Heart right ventricle (tissue), 16 donors: ENCODE results near the gene MAP4K1. TPM values are rescaled to one million over a fixed set of nuclear protein-coding genes. Genes with fewer than 3 reads are reported as not detected.
"Not testable (repeated sequence)": the region's sequence is repeated elsewhere in the genome, so short reads cannot be mapped to it uniquely, and the experiment has no call there.

Source experiments
- ATAC-seq, 8 donors: fragments of 200-7000 bp; cut with Tn5 transposase; one replicate each; pipeline ENCODE4 v1.9.1; 2020; ENCODE audit warnings: mild to moderate bottlenecking in 8 of 8, moderate library complexity in 8 of 8, moderate number of reproducible peaks in 1 of 8
- DNase-seq, 2 donors: peaks; one replicate each; pipeline ENCODE4 v3.0.0-alpha.2; 2020
- H3K27ac ChIP-seq, 10 donors: fragments of 200-600 bp; sonication (generic) in 2 of 10; one replicate each; pipeline versions ENCODE4 v1.5.0 to v1.8.0; 2020 to 2022; ENCODE audit warnings: mild to moderate bottlenecking in 3 of 10
- H3K27me3 ChIP-seq, 7 donors: fragments of 200-600 bp; one replicate each; pipeline ENCODE4 v1.8.0; 2021 to 2022; ENCODE audit warnings: mild to moderate bottlenecking in 2 of 7
- H3K36me3 ChIP-seq, 9 donors: fragments of 200-600 bp; sonication (generic) in 1 of 9; one replicate each; pipeline versions ENCODE4 v1.5.0 to v1.8.0; 2020 to 2022; ENCODE audit warnings: mild to moderate bottlenecking in 2 of 9
- H3K4me1 ChIP-seq, 9 donors: fragments of 200-600 bp; sonication (generic) in 1 of 9; one replicate each; pipeline versions ENCODE4 v1.5.0 to v1.8.0; 2020 to 2022; ENCODE audit warnings: mild to moderate bottlenecking in 4 of 9
- H3K4me3 ChIP-seq, 10 donors: fragments of 200-600 bp; sonication (generic) in 2 of 10; one replicate each; pipeline versions ENCODE4 v1.5.0 to v1.8.0; 2020 to 2022; ENCODE audit warnings: mild to moderate bottlenecking in 7 of 10, moderate library complexity in 2 of 10
- H3K9me3 ChIP-seq, 11 donors: fragments of 200-600 bp in 10 of 11; sonication (generic) in 2 of 11; one replicate each; pipeline versions ENCODE4 v1.5.0 to v1.8.0; 2013 to 2022; ENCODE audit warnings: mild to moderate bottlenecking in 2 of 11, control low read depth in 1 of 11, moderate library complexity in 1 of 11
- WGBS, 2 donors: extraction: QIAGEN DNeasy Blood & Tissue Kit; methylation state at CpG; one replicate each; pipeline ENCODE4 v1.1.7; 2013; ENCODE audit warnings: inconsistent platforms in 1 of 2; 5-methylcytosine and 5-hydroxymethylcytosine counted together
- intact Hi-C, 10 donors: fragments of 100-400 bp; cut with DNase I; formaldehyde crosslinking; loops; one replicate each; pipeline versions ENCODE4 v1.11.1 to v1.14.2; 2022
- polyA plus RNA-seq, 2 donors: library from polyadenylated mRNA; stranded (reverse); fragments of 200-250 nt; gene quantifications; one replicate each; pipeline ENCODE4 v1.2.3, GENCODE V29; 2013
- total RNA-seq, 10 donors: library from RNA; stranded (reverse); fragmentation: NEBNext Ultra II Directional in 3 of 10; extraction: Animal tissue kit (Norgen Biotek cat#: 25700) in 3 of 10; gene quantifications; one replicate each; pipeline versions ENCODE4 v1.2.1 to v1.2.4, GENCODE V29; 2021 to 2023
- TF ChIP-seq, protein P1 (sequence below), 9 donors: fragments of 200-600 bp; sonication (generic) in 2 of 9; IDR thresholded peaks; one replicate each; pipeline versions ENCODE4 v1.5.0 to v1.8.0; 2021 to 2022; ENCODE audit warnings: antibody characterized with exemption in 9 of 9, mild to moderate bottlenecking in 5 of 9, moderate library complexity in 1 of 9
- donor health status: Arrhythmogenic right ventricular cardiomyopathy.
- donor health status: ischemic (EF 13 %, LVEDD 7.1; RV severe dilation, severe dysfunction).
- donor health status: healthy with polysubstance abuse.
- donor health status: DM: no; HTN: yes; CAD: no.
- donor health status: DM: no; HTN: no; CAD: no.
- donor health status: ischemic (EF 25% LVEDD 6.9; RV normal size, moderate dysfunction).
- donor health status: ischemic (EF 25% LVEDD 5.7; RV mildly dilated, moderate dysfunction).
- donor health status: healthy.
- donor health status: DM: yes; HTN: yes; CAD: no.
- donor health status: Ischemic cardiomyopathy.
- donor health status: ischemic (EF 35%, LVEDD 5.7; RV mildly dilated, moderate dysfunction).
- donor health status: nonischemic (EF 11% LVEDD 7.7; RV severe dilation, severe dysfunction).
- donor health status: DM: yes; HTN: yes; CAD: no.
- donor health status: PGD.
- donor health status: ischemic (EF 29% LVEDD 5.4; RV normal size, mild dysfunction).
- donor health status: nonischemic (EF 23%, LVEDD 6.1; RV moderate dilation, normal function).

Gene MAP4K1
- total and polyA plus RNA-seq, 12 donors, result 0.52 to 9.1 (median 1.5) TPM

DNA sequence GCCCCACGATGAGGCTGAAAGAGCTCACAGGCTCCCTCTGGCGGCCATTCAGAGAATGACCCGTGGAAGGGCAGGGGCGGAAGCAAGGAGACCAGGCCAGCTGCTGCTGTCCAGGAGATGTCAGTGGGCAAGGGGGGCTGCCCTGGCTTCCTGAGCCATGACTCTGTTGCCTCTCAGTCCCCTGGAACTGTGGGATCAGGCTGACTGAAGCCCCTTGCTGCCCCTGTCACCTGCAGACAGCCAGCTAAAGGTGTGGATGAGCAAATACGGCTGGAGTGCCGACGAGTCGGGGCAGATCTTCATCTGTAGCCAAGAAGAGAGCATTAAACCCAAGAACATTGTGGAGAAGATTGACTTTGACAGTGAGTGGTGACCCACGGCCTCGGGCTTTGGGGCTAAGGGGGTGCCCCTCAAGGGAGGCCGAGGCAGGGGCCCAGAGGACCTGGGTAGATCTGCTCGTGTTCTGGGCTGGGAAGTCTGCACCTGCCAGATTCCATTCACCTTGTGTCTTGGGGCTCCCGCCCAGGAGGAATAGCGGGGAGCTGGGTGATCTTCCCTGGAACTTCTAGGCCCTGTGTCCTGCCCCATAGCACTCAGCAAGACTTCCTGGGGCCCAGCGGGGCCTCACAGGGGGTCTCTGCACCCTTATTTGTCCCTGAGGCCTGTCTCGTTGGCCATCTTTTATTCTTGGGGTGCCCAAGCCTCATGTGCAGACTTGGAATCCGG lies 17.2 kb upstream of the MAP4K1 start:
- H3K27ac ChIP-seq, result peak overlapping the region in 8 of 10 donors; percentile 5 to 89 (median 58)

DNA sequence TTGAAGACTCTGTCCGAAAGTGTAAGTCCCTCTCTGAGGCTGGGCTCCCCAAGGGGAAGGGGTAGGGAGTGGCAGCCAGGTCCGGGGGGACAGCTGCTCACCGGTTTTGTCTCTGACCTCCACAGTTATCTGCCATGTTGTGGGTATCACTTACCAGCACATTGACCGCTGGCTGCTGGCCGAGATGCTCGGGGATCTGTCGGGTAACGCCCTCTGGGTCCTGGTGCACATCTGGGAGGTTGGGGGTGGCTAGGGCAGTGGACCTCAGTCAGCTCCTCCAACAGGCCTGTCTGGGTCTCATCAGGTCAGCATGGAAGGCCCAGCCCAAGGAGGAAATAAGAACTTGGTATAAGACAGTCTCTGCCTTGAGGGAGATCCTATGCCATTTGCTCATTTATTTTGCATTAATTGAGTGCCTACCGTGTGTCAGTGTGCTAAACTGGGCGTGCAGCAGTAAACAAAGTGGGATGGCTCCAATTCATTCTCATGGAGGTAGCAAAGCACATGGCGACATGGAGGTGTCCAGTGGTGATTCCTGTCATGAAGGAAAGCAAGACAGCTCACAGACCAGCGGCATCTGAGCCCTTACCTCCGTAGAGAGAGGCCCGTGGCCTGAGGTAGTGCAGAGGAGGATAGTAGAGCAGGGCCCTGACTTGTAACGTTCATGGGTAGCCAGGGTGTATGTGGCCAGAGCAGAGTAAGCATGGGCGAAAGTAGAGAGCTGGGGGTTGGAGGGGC lies 14.9 kb upstream of the MAP4K1 start:
- Histone ChIP-seq H3K4me1 (peaks cover 0 to 32% (median 24%) of the 10 kb centered on the region in 9 donors), H3K27ac (peak overlapping the region in 1 of 10 donors; percentile 25), H3K4me3 (no peak overlapping the region), H3K36me3 (peaks cover 0 to 98% (median 47%) of the 10 kb centered on the region in 9 donors), H3K9me3 (no peaks in the 10 kb centered on the region), H3K27me3 (no peaks in the 10 kb centered on the region)
- 88 to 93% methylated on average over 16 of the region's 16 CpGs for WGBS, 2 donors
- intact Hi-C loops, result loop anchor here in 8 of 10 donors (2.0 to 10.0 kb wide), 11 partner anchors 85 to 302 kb away; partner anchors contain the start of genes FAM98C (in 5 of the 8), ECH1 (in 2 of the 8), HNRNPL (in 1 of the 8) and MRPS12 (in 1 of the 8)
- ATAC-seq, result no peak
- TF ChIP-seq, protein P1, sequence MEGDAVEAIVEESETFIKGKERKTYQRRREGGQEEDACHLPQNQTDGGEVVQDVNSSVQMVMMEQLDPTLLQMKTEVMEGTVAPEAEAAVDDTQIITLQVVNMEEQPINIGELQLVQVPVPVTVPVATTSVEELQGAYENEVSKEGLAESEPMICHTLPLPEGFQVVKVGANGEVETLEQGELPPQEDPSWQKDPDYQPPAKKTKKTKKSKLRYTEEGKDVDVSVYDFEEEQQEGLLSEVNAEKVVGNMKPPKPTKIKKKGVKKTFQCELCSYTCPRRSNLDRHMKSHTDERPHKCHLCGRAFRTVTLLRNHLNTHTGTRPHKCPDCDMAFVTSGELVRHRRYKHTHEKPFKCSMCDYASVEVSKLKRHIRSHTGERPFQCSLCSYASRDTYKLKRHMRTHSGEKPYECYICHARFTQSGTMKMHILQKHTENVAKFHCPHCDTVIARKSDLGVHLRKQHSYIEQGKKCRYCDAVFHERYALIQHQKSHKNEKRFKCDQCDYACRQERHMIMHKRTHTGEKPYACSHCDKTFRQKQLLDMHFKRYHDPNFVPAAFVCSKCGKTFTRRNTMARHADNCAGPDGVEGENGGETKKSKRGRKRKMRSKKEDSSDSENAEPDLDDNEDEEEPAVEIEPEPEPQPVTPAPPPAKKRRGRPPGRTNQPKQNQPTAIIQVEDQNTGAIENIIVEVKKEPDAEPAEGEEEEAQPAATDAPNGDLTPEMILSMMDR (IDR thresholded peaks at IDR 0.05), result no peak
- no peak for DNase-seq

More for the DNA sequence above, 17.2 kb upstream of the MAP4K1 start:
- Histone ChIP-seq H3K4me1 (peaks cover 0 to 38% (median 29%) of the 10 kb centered on the region in 9 donors), H3K9me3 (no peaks in the 10 kb centered on the region), H3K4me3 (no peak overlapping the region), H3K27me3 (no peaks in the 10 kb centered on the region), H3K36me3 (peaks cover 0 to 85% (median 30%) of the 10 kb centered on the region in 9 donors)
- intact Hi-C loops, result loop anchor here (2.0 to 10.0 kb wide), 14 partner anchors 88 to 300 kb away; partner anchors contain the start of genes FAM98C (in 9 of the 10), ECH1 (in 2 of the 10), MRPS12 (in 2 of the 10) and SARS2 (in 2 of the 10)
- TF ChIP-seq, protein P1 (IDR thresholded peaks at IDR 0.05), result peak; percentile 87 to 98 (median 95)
- ATAC-seq (peak in 7 of 8 donors; percentile 41 to 65 (median 47)), DNase-seq (peak; percentile 78 to 82)
- 69 to 73% methylated on average over 17 of the region's 17 CpGs for WGBS, 2 donors

DNA sequence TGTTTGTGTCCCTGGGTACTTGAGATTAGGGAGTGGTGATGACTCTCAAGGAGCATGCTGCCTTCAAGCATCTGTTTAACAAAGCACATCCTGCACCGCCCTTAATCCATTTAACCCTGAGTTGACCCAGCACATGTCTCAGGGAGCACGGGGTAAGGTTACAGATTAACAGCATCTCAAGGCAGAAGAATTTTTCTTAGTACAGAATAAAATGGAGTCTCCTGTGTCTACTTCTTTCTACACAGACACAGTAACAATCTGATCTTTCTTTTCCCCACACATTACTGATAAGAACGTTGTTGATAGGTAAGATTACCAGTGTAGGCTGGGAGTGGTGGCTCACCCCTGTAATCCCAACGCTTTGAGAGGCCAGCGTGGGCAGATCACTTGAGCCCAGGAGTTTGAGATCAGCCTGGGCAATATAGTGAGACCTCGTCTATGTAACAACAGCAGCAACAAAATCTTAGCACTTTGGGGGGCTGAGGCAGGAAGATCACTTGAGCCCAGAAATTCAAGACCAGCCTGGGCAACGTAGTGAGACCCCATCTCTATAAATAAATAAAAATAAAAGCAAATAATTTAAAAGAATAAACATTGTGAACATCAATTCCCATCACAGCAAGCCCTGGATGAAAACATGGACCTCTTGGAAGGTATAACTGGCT lies 14.2 kb upstream of the MAP4K1 start:
- peaks cover 0 to 26% (median 19%) of the 10 kb centered on the region in 9 donors for H3K4me1 ChIP-seq
- H3K4me3 ChIP-seq, H3K9me3 ChIP-seq, ATAC-seq, H3K27me3 ChIP-seq, DNase-seq: not testable (repeated sequence)
- WGBS, 2 donors, result 67 to 69% methylated on average over 7 of the region's 7 CpGs
- intact Hi-C loops, result loop anchor here in 8 of 10 donors (2.0 to 10.0 kb wide), 11 partner anchors 85 to 303 kb away; partner anchors contain the start of genes FAM98C (in 5 of the 8), ECH1 (in 2 of the 8), HNRNPL (in 1 of the 8) and MRPS12 (in 1 of the 8)
- H3K36me3 ChIP-seq, result peaks cover 0 to 98% (median 54%) of the 10 kb centered on the region in 9 donors
- H3K27ac ChIP-seq, result peak overlapping the region in 1 of 10 donors; percentile 25

DNA sequence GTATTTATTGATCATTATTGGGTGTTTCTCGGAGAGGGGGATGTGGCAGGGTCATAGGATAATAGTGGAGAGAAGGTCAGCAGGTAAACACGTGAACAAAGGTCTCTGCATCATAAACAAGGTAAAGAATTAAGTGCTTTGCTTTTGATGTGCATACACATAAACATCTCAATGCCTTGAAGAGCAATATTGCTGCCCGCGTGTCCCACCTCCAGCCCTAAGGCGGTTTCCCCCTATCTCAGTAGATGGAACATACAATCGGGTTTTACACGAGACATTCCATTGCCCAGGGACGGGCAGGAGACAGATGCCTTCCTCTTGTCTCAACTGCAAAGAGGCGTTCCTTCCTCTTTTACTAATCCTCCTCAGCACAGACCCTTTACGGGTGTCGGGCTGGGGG lies 13.5 kb upstream of the MAP4K1 start:
- H3K27me3 ChIP-seq, DNase-seq, H3K4me3 ChIP-seq, ATAC-seq, H3K27ac ChIP-seq, H3K9me3 ChIP-seq: not testable (repeated sequence)
- intact Hi-C loops, result loop anchor here in 8 of 10 donors (5.0 to 10.0 kb wide), 10 partner anchors 84 to 304 kb away; partner anchors contain the start of genes FAM98C (in 4 of the 8), ECH1 (in 2 of the 8), HNRNPL (in 1 of the 8) and MRPS12 (in 1 of the 8)
- WGBS, 2 donors, result 55 to 58% methylated on average over 11 of the region's 11 CpGs
- H3K4me1 ChIP-seq, result peaks cover 0 to 20% (median 13%) of the 10 kb centered on the region in 9 donors
- H3K36me3 ChIP-seq, result peaks cover 0 to 98% (median 61%) of the 10 kb centered on the region in 9 donors
